Hepatocyte (in vitro differentiated cells): Measurements from ENCODE around the gene SERINC2. TPM values are rescaled to one million over a fixed set of nuclear protein-coding genes. Genes with fewer than 3 reads are reported as not detected.

ENCODE experiments used
- DNase-seq: peaks from one replicate; pipeline ENCODE4 v3.0.0-alpha.2; 2016; ENCODE audit warnings: low spot score
- H2AFZ ChIP-seq: fragments of 200-600 bp; sonication (generic); 2 replicates; pipeline ENCODE4 v1.6.0; 2016; ENCODE audit warnings: antibody characterized with exemption, mild to moderate bottlenecking
- H3K27ac ChIP-seq: fragments of 200-600 bp; sonication (generic); 2 replicates; pipeline ENCODE4 v1.5.1; 2016; ENCODE audit warnings: mild to moderate bottlenecking
- H3K27me3 ChIP-seq: fragments of 200-600 bp; sonication (generic); 2 replicates; pipeline ENCODE4 v1.6.1; 2016
- H3K36me3 ChIP-seq: fragments of 200-600 bp; sonication (generic); replicated peaks from 2 replicates; pipeline ENCODE4 v1.5.1; 2016; ENCODE audit warnings: low read depth; ENCODE audit not compliant: insufficient read depth
- H3K4me1 ChIP-seq: fragments of 200-600 bp; sonication (generic); 2 replicates; pipeline ENCODE4 v1.5.1; 2016; ENCODE audit warnings: mild to moderate bottlenecking, moderate library complexity; ENCODE audit not compliant: insufficient read depth
- H3K4me2 ChIP-seq: fragments of 200-600 bp; sonication (generic); 2 replicates; pipeline ENCODE4 v1.6.0; 2016
- H3K4me3 ChIP-seq: fragments of 200-600 bp; sonication (generic); 2 replicates; pipeline ENCODE4 v1.5.1; 2016; ENCODE audit warnings: mild to moderate bottlenecking
- H3K79me2 ChIP-seq: fragments of 200-600 bp; sonication (generic); 2 replicates; pipeline ENCODE4 v1.6.0; 2017; ENCODE audit warnings: mild to moderate bottlenecking
- H3K9me2 ChIP-seq: fragments of 200-600 bp; sonication (generic); replicated peaks from 2 replicates; pipeline ENCODE4 v1.6.0; 2017; ENCODE audit warnings: mild to moderate bottlenecking; ENCODE audit not compliant: insufficient read depth
- H3K9me3 ChIP-seq: fragments of 200-600 bp; sonication (generic); 2 replicates; pipeline ENCODE4 v1.5.1; 2016; ENCODE audit warnings: low read depth, mild to moderate bottlenecking
- H4K20me1 ChIP-seq: fragments of 200-600 bp; sonication (generic); 2 replicates; pipeline ENCODE4 v1.6.0; 2016; ENCODE audit warnings: mild to moderate bottlenecking; ENCODE audit not compliant: insufficient read depth, poor library complexity, severe bottlenecking
- EZH2 ChIP-seq: fragments of 200-600 bp; sonication (generic); IDR thresholded peaks from 2 replicates; pipeline ENCODE4 v1.6.1; 2016; ENCODE audit warnings: antibody characterized with exemption, mild to moderate bottlenecking, borderline replicate concordance
- EZH2phosphoT487 ChIP-seq: fragments of 200-600 bp; sonication (generic); IDR thresholded peaks from one replicate; pipeline ENCODE4 v1.6.1; 2018; ENCODE audit warnings: antibody characterized with exemption, mild to moderate bottlenecking, low read depth, moderate library complexity; ENCODE audit not compliant: unreplicated experiment, severe bottlenecking
- WGBS: methylation state at CpG from one replicate; pipeline ENCODE4 v1.1.6; 2016; ENCODE audit warnings: low lambda C conversion rate; ENCODE audit errors: missing lambda C conversion rate; 5-methylcytosine and 5-hydroxymethylcytosine counted together
- polyA plus RNA-seq: library from polyadenylated mRNA; unstranded; fragments of >200 nt; fragmentation: Nextera tagmentation; extraction: Ambion mirVana; gene quantifications from 2 replicates; pipeline ENCODE4 v1.2.1, GENCODE V29; 2016
- total RNA-seq: library from RNA; depleted of rRNA; stranded (reverse); fragments of >200 nt; gene quantifications from 2 replicates; pipeline ENCODE4 v1.2.3, GENCODE V29; 2014
- TF ChIP-seq, protein P1 (sequence below): fragments of 200-600 bp; sonication (generic); IDR thresholded peaks from 2 replicates; pipeline ENCODE4 v1.5.1; 2016; ENCODE audit warnings: antibody characterized with exemption, mild to moderate bottlenecking; ENCODE audit not compliant: poor library complexity

Gene SERINC2
- total and polyA plus RNA-seq, 2 experiments from 2014 or later, result 53.6 to 164 TPM

DNA sequence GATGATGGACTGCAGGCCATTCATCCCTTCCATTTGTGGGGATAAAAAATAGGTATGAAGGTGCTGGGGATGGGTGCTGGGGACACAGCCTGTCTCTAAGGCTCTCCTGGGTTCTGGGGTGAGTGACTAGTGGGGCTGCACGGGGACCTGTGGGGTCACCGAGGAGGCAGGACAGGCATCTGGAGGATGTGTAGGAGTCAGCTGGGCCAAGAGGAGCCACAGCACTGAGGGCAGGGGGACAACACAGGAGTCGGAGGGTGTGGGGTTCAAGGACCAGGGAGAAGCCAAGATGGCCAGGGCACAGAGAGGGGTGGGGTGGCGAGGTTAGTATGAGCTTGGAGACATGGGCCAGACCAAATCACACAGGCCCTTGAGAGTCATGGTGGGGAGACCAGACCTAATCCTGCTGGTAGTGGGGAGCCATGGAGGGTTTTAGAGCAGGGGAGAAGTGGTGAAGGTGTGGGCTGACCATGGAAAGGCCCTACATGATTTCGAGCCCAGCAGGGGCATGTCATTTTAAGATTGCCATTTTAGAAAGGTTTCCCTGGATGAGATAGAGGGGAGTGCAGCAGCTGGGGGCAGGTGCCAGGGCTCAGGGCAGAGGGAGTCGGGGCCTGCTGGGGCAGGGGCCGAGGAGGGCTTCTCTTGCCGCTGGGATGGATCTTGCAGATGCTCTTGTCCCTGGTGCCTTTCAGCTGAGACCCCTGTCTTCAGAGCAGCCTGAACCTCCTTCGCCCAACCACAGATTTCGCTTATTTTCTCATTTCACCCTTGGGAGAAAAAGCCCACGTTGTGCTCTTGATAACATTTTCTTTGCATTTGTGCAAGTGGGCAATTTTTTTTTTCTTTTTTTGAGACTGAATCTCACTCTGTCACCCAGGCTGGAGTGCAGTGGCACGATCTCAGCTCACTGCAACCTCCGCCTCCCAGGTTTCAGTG lies 22.7 kb downstream of the SERINC2 start:
- Histone ChIP-seq H3K36me3 (no peaks in the 10 kb centered on the region), H3K27ac (no peak overlapping the region), H3K27me3 (no peaks in the 10 kb centered on the region), H3K9me3 (no peaks in the 10 kb centered on the region), H3K9me2 (no peaks in the 10 kb centered on the region), H3K79me2 (no peaks in the 10 kb centered on the region), H3K4me2 (no peak overlapping the region), H3K4me3 (no peak overlapping the region), H2AFZ (no peak overlapping the region), H4K20me1 (no peaks in the 10 kb centered on the region), H3K4me1 (no peaks in the 10 kb centered on the region)
- WGBS, result 92% methylated on average over 13 of the region's 13 CpGs
- no peak for DNase-seq
- TF ChIP-seq EZH2phosphoT487, result no peak
- TF ChIP-seq EZH2, result no peak
- TF ChIP-seq, protein P1, sequence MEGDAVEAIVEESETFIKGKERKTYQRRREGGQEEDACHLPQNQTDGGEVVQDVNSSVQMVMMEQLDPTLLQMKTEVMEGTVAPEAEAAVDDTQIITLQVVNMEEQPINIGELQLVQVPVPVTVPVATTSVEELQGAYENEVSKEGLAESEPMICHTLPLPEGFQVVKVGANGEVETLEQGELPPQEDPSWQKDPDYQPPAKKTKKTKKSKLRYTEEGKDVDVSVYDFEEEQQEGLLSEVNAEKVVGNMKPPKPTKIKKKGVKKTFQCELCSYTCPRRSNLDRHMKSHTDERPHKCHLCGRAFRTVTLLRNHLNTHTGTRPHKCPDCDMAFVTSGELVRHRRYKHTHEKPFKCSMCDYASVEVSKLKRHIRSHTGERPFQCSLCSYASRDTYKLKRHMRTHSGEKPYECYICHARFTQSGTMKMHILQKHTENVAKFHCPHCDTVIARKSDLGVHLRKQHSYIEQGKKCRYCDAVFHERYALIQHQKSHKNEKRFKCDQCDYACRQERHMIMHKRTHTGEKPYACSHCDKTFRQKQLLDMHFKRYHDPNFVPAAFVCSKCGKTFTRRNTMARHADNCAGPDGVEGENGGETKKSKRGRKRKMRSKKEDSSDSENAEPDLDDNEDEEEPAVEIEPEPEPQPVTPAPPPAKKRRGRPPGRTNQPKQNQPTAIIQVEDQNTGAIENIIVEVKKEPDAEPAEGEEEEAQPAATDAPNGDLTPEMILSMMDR, result no peak

DNA sequence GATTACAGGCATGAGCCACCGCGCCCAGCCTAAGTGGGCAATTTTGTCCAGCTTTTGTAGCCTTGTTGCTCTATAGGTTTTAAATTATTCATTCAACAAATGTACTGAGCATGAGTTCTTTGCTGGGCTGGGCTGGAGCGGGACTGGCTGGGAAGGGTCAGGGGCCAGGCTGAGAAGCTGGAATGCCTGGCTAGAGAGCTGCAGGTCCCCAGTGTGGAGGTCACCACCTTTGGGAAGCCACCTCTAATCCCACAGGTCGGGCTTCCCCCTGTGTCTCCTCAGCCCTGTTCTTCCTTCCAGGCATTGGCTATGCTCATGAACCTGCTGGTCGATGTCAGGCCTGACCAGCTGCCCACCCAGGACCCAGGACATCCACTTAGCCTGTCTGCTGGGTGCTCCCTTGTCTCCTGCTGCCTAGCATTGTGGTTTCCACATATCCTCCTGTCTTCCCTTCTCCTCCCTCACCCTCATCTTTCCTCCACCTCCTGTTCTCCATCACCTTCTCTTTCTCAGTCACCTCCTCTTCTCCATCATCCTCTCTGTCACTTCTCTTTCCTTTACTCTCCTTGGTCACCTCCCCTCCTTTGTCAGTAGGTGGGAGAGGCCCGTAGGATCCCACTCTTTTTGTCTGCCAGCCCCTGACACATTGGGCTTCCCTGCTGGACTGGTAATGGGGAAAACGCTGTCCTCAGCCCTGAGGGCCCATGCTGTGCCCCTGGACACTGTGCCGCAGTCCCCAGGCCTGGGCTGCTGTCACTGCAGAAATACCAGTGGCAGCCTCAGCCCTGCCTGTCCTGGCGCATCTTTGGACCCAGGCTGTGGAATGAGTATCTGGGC lies 23.8 kb downstream of the SERINC2 start:
- H3K4me2 ChIP-seq, result no peak overlapping the region
- no peaks in the 10 kb centered on the region for H3K36me3 ChIP-seq
- no peaks in the 10 kb centered on the region for H3K9me2 ChIP-seq
- H3K4me1 ChIP-seq, result no peaks in the 10 kb centered on the region
- no peaks in the 10 kb centered on the region for H3K79me2 ChIP-seq
- DNase-seq, result no peak
- H3K27me3 ChIP-seq, result no peaks in the 10 kb centered on the region
- no peaks in the 10 kb centered on the region for H4K20me1 ChIP-seq
- H2AFZ ChIP-seq, result no peak overlapping the region
- H3K9me3 ChIP-seq, result no peaks in the 10 kb centered on the region
- TF ChIP-seq EZH2 (no peak), EZH2phosphoT487 (no peak)
- TF ChIP-seq, protein P1, result no peak
- no peak overlapping the region for H3K4me3 ChIP-seq
- WGBS, result 73% methylated on average over 9 of the region's 9 CpGs
- no peak overlapping the region for H3K27ac ChIP-seq

DNA sequence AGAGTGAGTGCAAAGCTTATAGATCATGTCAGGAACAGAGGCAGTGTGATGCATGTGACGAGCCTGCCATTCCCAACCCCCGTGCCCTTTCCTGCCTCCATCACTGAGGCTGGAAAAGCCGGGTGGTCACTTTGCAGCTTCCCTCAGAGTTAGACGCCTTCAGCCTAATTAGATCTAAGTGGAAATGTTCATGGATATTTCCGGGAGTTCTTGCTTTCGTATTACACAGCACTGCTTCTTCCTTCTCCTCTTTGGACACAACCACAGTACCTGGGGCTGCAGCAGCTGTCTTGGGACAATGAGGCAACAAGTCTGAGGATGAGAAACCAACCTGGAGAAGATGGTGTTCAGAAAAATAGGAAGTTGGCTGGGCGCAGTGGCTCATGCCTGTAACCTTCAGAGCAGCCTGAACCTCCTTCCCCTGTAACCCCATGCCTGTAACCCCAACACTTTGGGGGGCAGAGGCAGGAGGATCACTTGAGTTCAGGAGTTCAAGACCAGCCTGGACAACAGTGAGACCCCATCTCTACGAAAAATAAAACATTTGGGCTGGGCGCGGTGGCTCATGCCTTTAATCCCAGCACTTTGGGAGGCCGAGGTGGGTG lies 24.5 kb downstream of the SERINC2 start:
- Histone ChIP-seq H3K4me3 (no peak overlapping the region), H3K9me3 (no peaks in the 10 kb centered on the region), H3K27me3 (no peaks in the 10 kb centered on the region), H4K20me1 (no peaks in the 10 kb centered on the region), H3K9me2 (no peaks in the 10 kb centered on the region), H3K79me2 (no peaks in the 10 kb centered on the region), H3K36me3 (no peaks in the 10 kb centered on the region), H3K27ac (no peak overlapping the region), H2AFZ (no peak overlapping the region), H3K4me1 (no peaks in the 10 kb centered on the region), H3K4me2 (no peak overlapping the region)
- no peak for DNase-seq
- WGBS, result 84% methylated on average over 11 of the region's 11 CpGs
- TF ChIP-seq EZH2 (no peak), EZH2phosphoT487 (no peak)
- TF ChIP-seq, protein P1, result no peak
